Activated CD8-positive, alpha-beta T cell treated with anti-CD3 and anti-CD28 coated beads, Interleukin-2, amount 10 ng/mL, durations not matched to agents 7 days and 5 days (primary cell): Measurements from ENCODE around the gene TASP1. TPM values are rescaled to one million over a fixed set of nuclear protein-coding genes. Genes with fewer than 3 reads are reported as not detected.

Source experiments
- ATAC-seq: fragments of 150-1000 bp; cut with Tn5 transposase; one replicate; pipeline ENCODE4 v1.10.0; 2021; ENCODE audit warnings: moderate library complexity
- CTCF ChIA-PET: fragments of 350-600 bp; sonication (Branson Sonifier 250); formaldehyde crosslinking; loops from one replicate; lab custom pipeline; 2021; ENCODE audit warnings: antibody characterized with exemption; lab: Charles Lee
- POLR2A ChIA-PET: fragments of 350-600 bp; sonication (Branson Sonifier 250); formaldehyde crosslinking; loops from one replicate; lab custom pipeline; 2021; ENCODE audit warnings: antibody characterized with exemption; lab: Charles Lee
- DNase-seq: peaks from one replicate; pipeline ENCODE4 v3.0.0-alpha.2; 2020
- H3K27ac Mint-ChIP-seq: one replicate; pipeline ENCODE4 v1.8.0; 2021; ENCODE audit warnings: mild to moderate bottlenecking, mixed read lengths
- H3K27me3 Mint-ChIP-seq: one replicate; pipeline ENCODE4 v1.8.0; 2021; ENCODE audit warnings: low read depth, mixed read lengths
- H3K36me3 Mint-ChIP-seq: one replicate; pipeline ENCODE4 v1.8.0; 2021; ENCODE audit warnings: low read depth, mixed read lengths
- H3K4me1 Mint-ChIP-seq: one replicate; pipeline ENCODE4 v1.8.0; 2021; ENCODE audit warnings: low read depth, mixed read lengths
- H3K4me3 Mint-ChIP-seq: one replicate; pipeline ENCODE4 v1.8.0; 2021; ENCODE audit warnings: mild to moderate bottlenecking, mixed read lengths
- H3K9me3 Mint-ChIP-seq: one replicate; pipeline ENCODE4 v1.8.0; 2022; ENCODE audit warnings: mixed read lengths; ENCODE audit not compliant: insufficient read depth
- total RNA-seq, 2 experiments: library from RNA; stranded (reverse); gene quantifications; one replicate each; pipeline ENCODE4 v1.2.3, GENCODE V29; 2021

TASP1 gene
- total RNA-seq, 2 experiments from 2014 or later, result 9.6 to 11.8 TPM

DNA sequence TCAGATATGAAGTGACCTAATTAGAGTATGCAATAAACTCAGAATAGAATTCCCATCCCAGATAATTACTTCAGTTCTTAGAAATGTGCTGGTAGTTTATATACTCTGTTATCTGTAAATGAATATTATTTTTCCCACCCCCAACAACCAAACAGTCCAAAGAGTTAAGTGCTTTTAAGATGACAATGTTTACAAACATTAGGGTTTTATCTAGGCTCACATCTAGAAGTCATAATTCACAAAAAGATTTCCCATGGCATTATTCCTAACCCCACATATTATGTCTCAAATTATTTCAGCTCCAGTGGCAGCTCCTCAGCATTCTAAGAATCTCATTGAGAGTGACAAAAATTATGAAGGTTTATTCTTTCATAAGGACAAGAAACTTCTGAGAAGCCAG is 120.9 kb downstream of the TASP1 start:
- Mint-ChIP-seq H3K4me1 (no peaks in the 10 kb centered on the region), H3K27ac (no peak overlapping the region), H3K9me3 (no peaks in the 10 kb centered on the region), H3K4me3 (no peak overlapping the region), H3K27me3 (no peaks in the 10 kb centered on the region), H3K36me3 (peaks cover 18% of the 10 kb centered on the region)
- ATAC-seq (no peak), DNase-seq (no peak)
- ChIA-PET CTCF (no interaction called here), POLR2A (no interaction called here)

DNA sequence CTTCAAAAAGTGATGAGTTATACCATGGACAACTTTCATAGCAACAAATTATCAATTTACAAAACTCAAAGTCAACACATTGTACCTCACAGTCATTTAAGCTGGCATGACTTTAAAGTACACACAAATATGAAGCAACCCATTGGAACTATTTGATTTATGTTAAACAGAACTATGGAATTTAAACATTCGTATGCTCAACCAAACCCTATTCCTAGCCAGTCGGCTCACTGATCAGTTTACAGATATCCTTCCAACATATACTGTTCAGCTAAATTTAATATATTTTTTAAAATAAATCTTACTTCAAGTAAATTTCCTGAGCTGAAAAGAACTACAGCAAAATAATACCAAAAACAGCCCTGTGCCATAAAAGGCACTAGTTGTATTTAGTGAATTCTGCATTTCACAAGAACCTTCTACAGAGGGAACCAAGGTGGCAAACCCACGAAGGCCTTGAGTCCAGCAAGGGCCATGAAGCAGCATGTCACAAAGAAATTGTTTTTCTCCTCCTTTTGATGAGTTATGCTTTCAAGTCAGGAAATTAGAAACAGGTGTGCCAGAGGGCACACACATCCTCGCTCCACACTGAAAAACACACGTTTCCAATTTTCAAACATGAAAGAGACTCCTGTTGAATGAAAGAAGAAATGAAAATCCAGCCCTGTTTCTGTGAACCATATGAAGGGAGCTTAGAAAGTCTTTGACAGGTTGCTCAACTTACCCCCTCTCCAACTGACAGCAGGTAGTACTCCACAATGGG is 122.8 kb downstream of the TASP1 start:
- CTCF ChIA-PET, result interaction anchor here (1.4 kb wide), 1 partner anchor 31 kb away, joined by 3 read pairs; no protein-coding TSS in a partner anchor
- no peaks in the 10 kb centered on the region for H3K4me1 Mint-ChIP-seq
- no peak for ATAC-seq
- POLR2A ChIA-PET, result no interaction called here
- no peaks in the 10 kb centered on the region for H3K9me3 Mint-ChIP-seq
- peaks cover 20% of the 10 kb centered on the region for H3K36me3 Mint-ChIP-seq
- DNase-seq, result no peak
- no peak overlapping the region for H3K27ac Mint-ChIP-seq
- H3K27me3 Mint-ChIP-seq, result no peaks in the 10 kb centered on the region
- H3K4me3 Mint-ChIP-seq, result no peak overlapping the region

DNA sequence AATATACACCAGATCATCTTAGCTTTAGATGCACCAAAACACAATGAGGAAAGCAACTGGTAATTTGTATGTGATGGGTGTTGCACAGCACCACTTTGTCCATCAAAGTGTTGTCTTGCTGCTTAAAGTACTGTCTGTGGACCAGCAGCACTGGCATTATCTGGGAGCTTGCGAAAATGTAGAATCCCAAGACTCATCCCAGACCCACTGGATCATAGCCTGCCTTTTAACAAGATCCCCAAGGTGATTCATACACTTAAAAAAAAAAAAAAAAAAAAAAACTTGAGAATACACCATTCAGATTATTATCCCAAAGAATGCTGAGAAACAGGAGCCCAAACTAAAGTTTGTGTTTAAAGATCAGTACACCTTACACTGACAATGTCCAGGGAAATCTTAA is 123.4 kb downstream of the TASP1 start:
- Mint-ChIP-seq H3K36me3 (peaks cover 18% of the 10 kb centered on the region), H3K27me3 (no peaks in the 10 kb centered on the region), H3K9me3 (no peaks in the 10 kb centered on the region), H3K4me1 (no peaks in the 10 kb centered on the region), H3K27ac (no peak overlapping the region), H3K4me3 (no peak overlapping the region)
- no peak for DNase-seq
- POLR2A ChIA-PET, result no interaction called here
- ATAC-seq, result no peak
- CTCF ChIA-PET, result no interaction called here

DNA sequence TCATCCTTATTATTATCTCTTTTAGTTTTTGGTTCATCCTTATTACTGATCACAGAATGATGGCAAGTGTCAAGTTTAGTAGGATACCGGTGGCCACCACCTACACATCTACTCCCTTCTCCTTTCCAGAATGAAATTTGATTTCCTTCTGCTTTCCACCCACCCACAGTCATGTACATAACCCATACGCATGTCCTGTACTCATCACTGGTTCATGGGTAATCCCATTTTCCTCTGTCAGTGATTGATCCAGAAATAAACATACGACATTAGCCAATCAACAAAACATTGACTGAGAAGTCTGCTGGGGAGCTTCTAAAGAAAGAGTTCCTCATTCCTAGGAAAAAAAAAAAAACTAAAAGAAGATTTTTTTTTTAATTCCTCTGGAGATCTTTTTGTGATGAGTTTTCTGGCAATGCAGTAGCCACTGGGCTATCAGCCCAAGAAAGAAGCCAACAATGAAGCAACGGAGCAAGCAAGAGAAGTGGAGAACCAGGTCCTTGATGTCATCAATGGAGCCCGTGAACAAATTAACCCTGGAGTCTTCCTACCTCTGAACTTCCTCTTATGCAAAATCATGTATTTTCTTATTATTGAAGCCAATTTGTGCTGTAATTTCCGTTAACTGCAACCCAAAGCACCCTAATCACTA is 127.8 kb downstream of the TASP1 start:
- ChIA-PET POLR2A (interaction anchor here (1.0 kb wide), 1 partner anchor 18 kb away, joined by 3 read pairs; no protein-coding TSS in a partner anchor), CTCF (no interaction called here)
- H3K4me1 Mint-ChIP-seq, result no peaks in the 10 kb centered on the region
- no peak overlapping the region for H3K27ac Mint-ChIP-seq
- H3K36me3 Mint-ChIP-seq, result peaks cover 19% of the 10 kb centered on the region
- no peak for ATAC-seq
- peaks cover 4% of the 10 kb centered on the region for H3K9me3 Mint-ChIP-seq
- H3K4me3 Mint-ChIP-seq, result no peak overlapping the region
- H3K27me3 Mint-ChIP-seq, result no peaks in the 10 kb centered on the region
- no peak for DNase-seq

DNA sequence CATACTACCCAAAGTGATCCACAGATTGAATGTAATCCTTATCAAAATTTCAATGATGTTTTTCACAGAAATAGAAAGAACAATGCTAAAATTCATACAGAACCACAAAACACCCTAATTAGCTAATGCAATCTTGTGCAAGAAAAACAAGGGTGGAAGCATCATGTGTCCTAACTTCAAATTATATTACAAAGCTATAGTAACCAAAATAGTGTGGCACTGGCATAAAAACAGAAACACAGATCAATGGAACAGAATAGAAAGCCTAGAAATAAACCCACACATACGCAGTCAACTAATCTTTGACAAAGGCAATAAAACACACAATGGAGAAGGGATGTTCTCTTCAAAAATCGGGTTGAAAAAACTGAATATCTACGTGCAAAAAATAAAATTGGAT is 131.1 kb downstream of the TASP1 start:
- H3K36me3 Mint-ChIP-seq, result peaks cover 15% of the 10 kb centered on the region
- no peak for DNase-seq
- no peaks in the 10 kb centered on the region for H3K27me3 Mint-ChIP-seq
- no peak overlapping the region for H3K27ac Mint-ChIP-seq
- no peaks in the 10 kb centered on the region for H3K4me1 Mint-ChIP-seq
- no peak overlapping the region for H3K4me3 Mint-ChIP-seq
- POLR2A ChIA-PET, result no interaction called here
- no peak for ATAC-seq
- CTCF ChIA-PET, result interaction anchor here (1.6 kb wide), 1 partner anchor 39 kb away, joined by 5 read pairs; no protein-coding TSS in a partner anchor
- peaks cover 23% of the 10 kb centered on the region for H3K9me3 Mint-ChIP-seq

DNA sequence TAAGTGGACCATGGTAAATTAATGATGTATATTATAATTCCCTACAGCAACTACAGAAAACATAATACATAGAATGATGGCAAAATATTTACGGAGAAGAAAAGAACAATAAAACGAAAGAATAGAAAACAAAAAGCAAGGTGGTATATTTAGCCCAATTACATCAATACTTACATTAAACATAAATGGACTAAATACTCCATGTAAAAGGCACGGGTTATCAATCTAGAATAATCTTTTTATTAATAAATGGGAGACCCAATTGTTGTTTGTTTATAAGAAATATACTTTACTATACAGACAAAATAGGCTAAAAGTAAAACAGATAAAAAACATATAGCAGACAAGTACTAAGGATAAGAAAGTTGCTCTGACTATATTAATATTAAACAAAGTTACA is 137.2 kb downstream of the TASP1 start:
- Mint-ChIP-seq H3K9me3 (peaks cover 41% of the 10 kb centered on the region), H3K27me3 (no peaks in the 10 kb centered on the region), H3K36me3 (peaks cover 19% of the 10 kb centered on the region), H3K27ac (no peak overlapping the region), H3K4me3 (no peak overlapping the region), H3K4me1 (no peaks in the 10 kb centered on the region)
- ChIA-PET POLR2A (no interaction called here), CTCF (no interaction called here)
- ATAC-seq, result no peak
- DNase-seq, result no peak

DNA sequence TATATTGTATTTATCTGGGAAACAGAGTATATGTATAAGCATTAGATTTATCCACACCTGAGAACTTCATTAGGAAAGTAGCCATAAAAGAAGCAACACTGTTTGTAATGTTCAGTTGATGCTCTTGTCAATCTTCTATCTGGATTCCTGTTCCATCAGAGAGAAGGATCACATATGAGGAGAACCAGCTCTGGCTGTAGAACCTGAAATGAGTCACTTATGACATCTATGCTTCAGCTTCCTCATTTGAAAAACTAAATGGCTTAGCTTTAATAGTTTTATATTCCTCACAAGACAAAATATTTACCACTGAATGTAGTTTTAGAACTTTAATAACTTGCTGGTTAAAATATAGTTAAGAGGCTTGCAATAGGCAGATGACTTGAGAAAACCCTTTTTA is 144.7 kb downstream of the TASP1 start:
- Mint-ChIP-seq H3K4me1 (no peaks in the 10 kb centered on the region), H3K36me3 (peaks cover 8% of the 10 kb centered on the region), H3K27ac (no peak overlapping the region), H3K4me3 (no peak overlapping the region), H3K9me3 (peaks cover 11% of the 10 kb centered on the region), H3K27me3 (no peaks in the 10 kb centered on the region)
- no peak for ATAC-seq
- DNase-seq, result no peak
- ChIA-PET CTCF (no interaction called here), POLR2A (no interaction called here)

DNA sequence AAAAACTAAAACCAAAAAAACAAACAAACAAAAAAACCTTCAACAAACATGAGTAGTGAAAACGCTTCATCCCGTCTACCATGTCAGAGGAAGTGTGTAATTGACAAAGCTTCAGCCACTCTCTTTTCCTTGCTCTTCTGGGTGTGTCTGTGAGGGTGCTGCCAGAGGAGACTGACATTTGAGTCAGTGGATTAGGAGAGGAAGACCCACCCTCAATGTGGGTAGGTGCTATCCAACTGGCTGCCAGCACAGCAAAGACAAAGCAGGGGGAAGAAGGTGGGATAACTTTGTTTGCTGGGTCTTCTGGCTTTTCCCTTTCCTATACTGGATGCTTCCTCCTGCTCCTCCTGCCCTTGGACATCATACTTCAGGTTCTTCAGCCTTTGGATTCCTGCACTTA is 145.6 kb downstream of the TASP1 start:
- no peak for ATAC-seq
- POLR2A ChIA-PET, result no interaction called here
- CTCF ChIA-PET, result interaction anchor here (0.7 kb wide), 1 partner anchor 53 kb away, joined by 3 read pairs; no protein-coding TSS in a partner anchor

DNA sequence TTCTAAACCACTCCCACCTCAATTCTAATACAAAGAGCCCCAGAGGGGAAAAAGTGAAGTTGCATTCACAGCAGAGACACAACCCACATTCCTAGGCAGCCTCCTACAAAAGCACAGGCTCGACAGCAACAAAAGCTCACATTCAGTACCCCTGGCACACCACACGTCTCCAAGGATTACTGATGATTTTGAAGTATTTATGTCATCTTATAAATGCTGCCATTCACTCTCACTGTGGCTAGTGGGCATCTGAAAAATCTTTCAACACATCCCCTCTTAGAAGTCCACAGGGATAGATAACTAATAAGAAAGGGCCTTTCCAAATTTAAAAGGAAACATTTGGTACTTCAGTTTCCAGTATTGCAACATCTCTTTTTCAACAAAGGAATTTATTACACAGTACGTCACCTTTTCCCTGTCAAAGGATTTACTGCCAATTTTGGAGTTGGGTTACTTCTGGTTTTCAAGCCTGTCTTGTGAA is 146.7 kb downstream of the TASP1 start:
- CTCF ChIA-PET, result no interaction called here
- H3K27ac Mint-ChIP-seq, result no peak overlapping the region
- no peaks in the 10 kb centered on the region for H3K27me3 Mint-ChIP-seq
- POLR2A ChIA-PET, result no interaction called here
- DNase-seq (no peak), ATAC-seq (no peak)
- H3K9me3 Mint-ChIP-seq, result no peaks in the 10 kb centered on the region
- no peaks in the 10 kb centered on the region for H3K4me1 Mint-ChIP-seq
- no peak overlapping the region for H3K4me3 Mint-ChIP-seq
- H3K36me3 Mint-ChIP-seq, result peaks cover 4% of the 10 kb centered on the region

More for the DNA sequence above, 145.6 kb downstream of the TASP1 start:
- Mint-ChIP-seq H3K36me3 (peaks cover 8% of the 10 kb centered on the region), H3K4me1 (no peaks in the 10 kb centered on the region), H3K9me3 (peaks cover 10% of the 10 kb centered on the region), H3K27ac (no peak overlapping the region), H3K4me3 (no peak overlapping the region), H3K27me3 (no peaks in the 10 kb centered on the region)
- no peak for DNase-seq

DNA sequence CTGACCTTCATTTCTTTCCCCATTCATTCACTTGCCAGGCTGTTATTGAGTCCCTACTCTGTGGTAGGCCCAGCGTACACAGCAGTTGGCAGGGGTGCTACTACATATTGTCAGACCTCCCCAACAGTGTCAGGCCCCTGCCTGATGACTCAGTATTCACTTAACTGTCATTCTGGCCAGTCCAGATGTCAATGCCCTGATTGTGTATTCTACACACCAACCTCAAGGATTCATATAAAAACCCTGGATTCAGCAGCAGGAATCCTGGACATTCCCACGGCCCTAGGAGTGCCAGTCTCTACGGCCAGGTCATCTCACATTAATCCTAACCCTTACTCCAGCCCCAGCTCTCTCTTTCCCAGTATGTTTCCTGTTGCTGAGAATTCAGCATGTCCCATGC is 151.5 kb downstream of the TASP1 start:
- Mint-ChIP-seq H3K27me3 (no peaks in the 10 kb centered on the region), H3K4me1 (peaks cover 6% of the 10 kb centered on the region), H3K36me3 (peaks cover 8% of the 10 kb centered on the region), H3K4me3 (no peak overlapping the region), H3K27ac (no peak overlapping the region), H3K9me3 (no peaks in the 10 kb centered on the region)
- ChIA-PET CTCF (no interaction called here), POLR2A (no interaction called here)
- ATAC-seq (no peak), DNase-seq (no peak)

DNA sequence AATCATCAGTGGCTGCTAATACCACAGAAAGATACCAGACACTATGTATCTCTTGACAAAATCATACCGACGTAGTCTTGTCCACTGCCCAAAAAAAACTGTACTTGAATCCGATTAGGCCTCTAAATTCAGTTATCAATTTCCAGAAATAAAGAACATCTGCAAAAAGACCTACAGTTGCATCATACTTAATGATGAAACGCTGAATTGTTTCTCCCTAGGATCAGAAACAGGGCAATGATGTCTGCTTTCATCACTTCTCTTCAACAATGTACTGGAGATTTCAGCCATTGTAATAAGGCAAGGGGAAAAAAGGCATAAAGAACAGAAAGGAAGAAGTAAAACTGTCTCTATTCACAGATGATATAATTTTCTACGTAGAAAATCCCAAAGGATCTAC is 152.0 kb downstream of the TASP1 start:
- Mint-ChIP-seq H3K27ac (no peak overlapping the region), H3K4me3 (no peak overlapping the region), H3K36me3 (peaks cover 13% of the 10 kb centered on the region), H3K4me1 (peaks cover 6% of the 10 kb centered on the region), H3K9me3 (no peaks in the 10 kb centered on the region), H3K27me3 (no peaks in the 10 kb centered on the region)
- ChIA-PET POLR2A (no interaction called here), CTCF (no interaction called here)
- DNase-seq (no peak), ATAC-seq (no peak)

DNA sequence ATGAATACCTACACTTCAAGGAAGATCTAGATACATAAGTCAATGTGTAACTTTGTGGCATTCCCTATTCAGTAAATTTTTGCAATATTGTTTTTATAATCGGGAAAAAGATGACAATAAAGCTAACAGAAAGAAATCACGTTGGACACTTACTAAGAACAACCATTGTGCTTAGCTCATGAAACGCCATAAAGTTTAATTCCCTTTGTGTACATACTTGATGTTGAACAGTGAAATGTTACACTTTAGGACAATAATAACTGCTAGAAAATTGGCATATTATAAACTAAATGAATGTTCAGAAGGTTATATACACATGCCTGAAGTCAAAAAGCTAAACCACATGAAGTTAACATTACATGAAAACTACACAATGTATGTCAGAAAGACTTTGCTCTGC is 153.2 kb downstream of the TASP1 start:
- ATAC-seq (no peak), DNase-seq (no peak)
- Mint-ChIP-seq H3K4me3 (no peak overlapping the region), H3K36me3 (peaks cover 22% of the 10 kb centered on the region), H3K27me3 (no peaks in the 10 kb centered on the region), H3K9me3 (no peaks in the 10 kb centered on the region), H3K4me1 (peaks cover 6% of the 10 kb centered on the region), H3K27ac (no peak overlapping the region)
- ChIA-PET CTCF (interaction anchor here (0.6 to 1.0 kb wide), 2 partner anchors 61 to 107 kb away, joined by 3 read pairs; no protein-coding TSS in a partner anchor), POLR2A (no interaction called here)
